PC-9 (cell line): ENCODE data around the gene MET.

Experiments used
- EZH2 ChIP-seq: fragments of 200-600 bp; sonication (generic); IDR thresholded peaks from 2 replicates; pipeline ENCODE4 v1.8.0; 2017; ENCODE audit warnings: antibody characterized with exemption, low read depth
- TF ChIP-seq, protein P1 (sequence below): fragments of 200-600 bp; sonication (generic); conservative IDR thresholded peaks from 2 replicates; pipeline ENCODE4 v1.6.1; 2017; ENCODE audit warnings: mixed run types, antibody characterized with exemption, mild to moderate bottlenecking, moderate library complexity

DNA sequence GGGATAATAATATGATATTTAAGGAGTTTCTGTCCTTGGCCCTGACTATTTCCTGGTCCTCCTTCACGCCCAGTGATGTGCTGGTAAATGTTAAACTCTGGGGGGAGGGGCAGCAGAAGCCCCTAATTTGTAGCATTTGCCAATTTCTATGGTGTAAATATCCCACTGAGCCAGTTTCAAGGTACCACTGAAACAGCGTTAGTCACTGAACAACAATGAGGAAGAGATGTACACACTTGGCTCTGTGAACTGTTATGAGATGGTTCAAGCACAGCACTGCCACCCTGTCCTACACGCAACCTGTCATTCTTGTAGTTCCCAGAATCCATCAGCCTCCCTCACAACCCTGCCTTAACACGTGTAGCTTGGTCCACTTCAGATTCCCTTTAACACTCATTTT is 39.8 kb downstream of the MET start:
- TF ChIP-seq EZH2: no peak
- TF ChIP-seq, protein P1, sequence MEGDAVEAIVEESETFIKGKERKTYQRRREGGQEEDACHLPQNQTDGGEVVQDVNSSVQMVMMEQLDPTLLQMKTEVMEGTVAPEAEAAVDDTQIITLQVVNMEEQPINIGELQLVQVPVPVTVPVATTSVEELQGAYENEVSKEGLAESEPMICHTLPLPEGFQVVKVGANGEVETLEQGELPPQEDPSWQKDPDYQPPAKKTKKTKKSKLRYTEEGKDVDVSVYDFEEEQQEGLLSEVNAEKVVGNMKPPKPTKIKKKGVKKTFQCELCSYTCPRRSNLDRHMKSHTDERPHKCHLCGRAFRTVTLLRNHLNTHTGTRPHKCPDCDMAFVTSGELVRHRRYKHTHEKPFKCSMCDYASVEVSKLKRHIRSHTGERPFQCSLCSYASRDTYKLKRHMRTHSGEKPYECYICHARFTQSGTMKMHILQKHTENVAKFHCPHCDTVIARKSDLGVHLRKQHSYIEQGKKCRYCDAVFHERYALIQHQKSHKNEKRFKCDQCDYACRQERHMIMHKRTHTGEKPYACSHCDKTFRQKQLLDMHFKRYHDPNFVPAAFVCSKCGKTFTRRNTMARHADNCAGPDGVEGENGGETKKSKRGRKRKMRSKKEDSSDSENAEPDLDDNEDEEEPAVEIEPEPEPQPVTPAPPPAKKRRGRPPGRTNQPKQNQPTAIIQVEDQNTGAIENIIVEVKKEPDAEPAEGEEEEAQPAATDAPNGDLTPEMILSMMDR: no peak
